ENCODE measurements around the gene OR4P4.

OR4P4 gene

DNA sequence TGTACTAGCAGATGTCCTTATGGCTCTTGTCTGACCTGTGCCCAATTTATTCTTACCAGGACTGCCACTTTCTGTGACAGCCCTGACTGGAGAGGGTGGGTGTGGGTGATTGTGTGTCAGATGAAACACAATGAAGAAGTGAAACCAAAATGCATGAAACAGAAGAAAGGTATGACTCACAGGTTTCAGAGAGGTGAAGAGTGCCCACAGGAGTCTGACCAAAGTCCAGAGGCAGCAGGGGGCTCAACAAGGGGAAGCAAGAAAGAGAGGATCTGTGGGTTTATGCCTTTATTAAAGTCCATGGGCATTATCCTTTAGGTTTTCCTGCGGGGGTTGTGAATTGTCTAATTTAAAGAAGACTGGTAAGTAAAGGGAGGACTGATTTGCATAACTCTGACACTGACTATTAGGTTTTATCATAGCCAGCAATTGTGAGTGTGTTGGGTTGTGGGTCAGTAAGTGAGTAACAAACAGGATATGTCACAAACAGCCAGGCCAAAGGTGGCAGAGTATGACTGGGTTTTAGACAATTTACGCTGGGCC, 23.2 kb downstream of the OR4P4 start (continued):
- TF ChIP-seq ZNF335 (tag by site-specific recombination; conservative IDR thresholded peaks at IDR 0.05) (no peak), ZEB2 (tag by site-specific recombination; IDR thresholded peaks at IDR 0.05) (no peak), ZNF121 (tag by site-specific recombination; IDR thresholded peaks at IDR 0.05) (no peak), ZNF658 (tag by site-specific recombination; IDR thresholded peaks at IDR 0.05) (no peak), ZNF707 (tag by site-specific recombination; IDR thresholded peaks at IDR 0.05) (no peak), ZNF155 (tag by site-specific recombination; IDR thresholded peaks at IDR 0.05) (no peak), KLF16 (tag by site-specific recombination; IDR thresholded peaks at IDR 0.05) (no peak)

DNA sequence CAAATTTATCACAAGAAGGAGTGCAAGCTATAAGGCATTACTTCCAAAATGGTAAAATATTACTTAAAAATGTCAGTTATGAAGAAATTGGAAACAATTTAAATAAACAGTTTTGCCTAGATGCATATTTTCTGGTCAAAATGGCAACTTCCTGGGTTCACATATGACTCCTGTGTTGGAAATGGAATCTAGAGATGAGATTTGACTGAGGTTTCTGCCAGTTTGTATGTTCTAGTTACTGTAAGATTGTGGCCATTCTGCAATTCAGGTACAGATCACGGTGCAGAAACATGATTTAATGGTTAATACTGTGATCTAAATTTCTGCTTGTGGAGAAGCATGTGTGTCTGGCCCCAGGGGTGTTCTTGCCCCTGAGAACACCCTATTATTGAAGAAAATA, 23.7 kb downstream of the OR4P4 start:
- Histone ChIP-seq H3K9me3 (ENCODE audit: control insufficient read depth, insufficient read depth, low read depth, low read length) (no peaks in the 10 kb centered on the region), H3K36me3 (ENCODE audit: control insufficient read depth in 2 of 2, insufficient read depth in 1 of 2, low read length in 2 of 2) (no peaks in the 10 kb centered on the region), H3K4me3 (ENCODE audit: low read depth, low read length) (no peak overlapping the region), H3K4me1 (ENCODE audit: control insufficient read depth, insufficient read depth, low read length) (no peaks in the 10 kb centered on the region), H3K27ac (ENCODE audit: extremely low read depth, low read depth, low read length) (no peak overlapping the region)
- POLR2A ChIA-PET: no interaction called here
- CTCF ChIA-PET: no interaction called here
- TF ChIP-seq KLF9 (tag by site-specific recombination; IDR thresholded peaks at IDR 0.05; ENCODE audit: low read depth): no peak
- TF ChIP-seq, protein P1, sequence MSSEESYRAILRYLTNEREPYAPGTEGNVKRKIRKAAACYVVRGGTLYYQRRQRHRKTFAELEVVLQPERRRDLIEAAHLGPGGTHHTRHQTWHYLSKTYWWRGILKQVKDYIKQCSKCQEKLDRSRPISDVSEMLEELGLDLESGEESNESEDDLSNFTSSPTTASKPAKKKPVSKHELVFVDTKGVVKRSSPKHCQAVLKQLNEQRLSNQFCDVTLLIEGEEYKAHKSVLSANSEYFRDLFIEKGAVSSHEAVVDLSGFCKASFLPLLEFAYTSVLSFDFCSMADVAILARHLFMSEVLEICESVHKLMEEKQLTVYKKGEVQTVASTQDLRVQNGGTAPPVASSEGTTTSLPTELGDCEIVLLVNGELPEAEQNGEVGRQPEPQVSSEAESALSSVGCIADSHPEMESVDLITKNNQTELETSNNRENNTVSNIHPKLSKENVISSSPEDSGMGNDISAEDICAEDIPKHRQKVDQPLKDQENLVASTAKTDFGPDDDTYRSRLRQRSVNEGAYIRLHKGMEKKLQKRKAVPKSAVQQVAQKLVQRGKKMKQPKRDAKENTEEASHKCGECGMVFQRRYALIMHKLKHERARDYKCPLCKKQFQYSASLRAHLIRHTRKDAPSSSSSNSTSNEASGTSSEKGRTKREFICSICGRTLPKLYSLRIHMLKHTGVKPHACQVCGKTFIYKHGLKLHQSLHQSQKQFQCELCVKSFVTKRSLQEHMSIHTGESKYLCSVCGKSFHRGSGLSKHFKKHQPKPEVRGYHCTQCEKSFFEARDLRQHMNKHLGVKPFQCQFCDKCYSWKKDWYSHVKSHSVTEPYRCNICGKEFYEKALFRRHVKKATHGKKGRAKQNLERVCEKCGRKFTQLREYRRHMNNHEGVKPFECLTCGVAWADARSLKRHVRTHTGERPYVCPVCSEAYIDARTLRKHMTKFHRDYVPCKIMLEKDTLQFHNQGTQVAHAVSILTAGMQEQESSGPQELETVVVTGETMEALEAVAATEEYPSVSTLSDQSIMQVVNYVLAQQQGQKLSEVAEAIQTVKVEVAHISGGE (tag by site-specific recombination; conservative IDR thresholded peaks at IDR 0.05; ENCODE audit: low read depth): no peak

DNA sequence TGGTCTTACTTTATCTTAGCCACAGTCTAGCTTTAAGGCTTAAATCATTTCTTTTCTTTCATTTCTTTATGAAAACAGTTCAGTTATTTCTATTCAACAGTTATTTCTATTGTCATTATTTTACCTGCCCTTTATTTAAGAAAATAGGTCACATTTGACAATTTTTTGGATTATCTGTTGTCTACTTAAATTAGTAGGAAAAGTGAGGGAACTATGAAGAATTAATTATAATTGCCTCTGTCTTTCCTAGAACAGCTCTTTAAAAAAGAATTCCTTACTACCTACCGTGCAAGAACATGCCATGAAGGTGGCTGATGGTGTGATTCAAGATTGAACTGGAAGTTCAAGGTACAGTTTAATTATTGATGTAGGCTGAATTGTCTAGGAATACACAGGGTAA, 27.0 kb downstream of the OR4P4 start, which contains the start of gene OR4C6:
TSS of gene OR4C6 (plus strand) at position 301 of the 400 bp plus-strand sequence. CDS start 2,966 bp downstream, outside the sequence.
- POLR2A ChIA-PET: no interaction called here
- Histone ChIP-seq H3K27ac (ENCODE audit: extremely low read depth, low read depth, low read length) (no peak within 1 kb of the TSS), H3K36me3 (ENCODE audit: control insufficient read depth in 2 of 2, insufficient read depth in 1 of 2, low read length in 2 of 2) (no peaks in the 10 kb centered on the region), H3K4me3 (ENCODE audit: low read depth, low read length) (no peak within 1 kb of the TSS), H3K9me3 (ENCODE audit: control insufficient read depth, insufficient read depth, low read depth, low read length) (no peaks in the 10 kb centered on the region), H3K4me1 (ENCODE audit: control insufficient read depth, insufficient read depth, low read length) (no peaks in the 10 kb centered on the region)
- TF ChIP-seq, protein P2, sequence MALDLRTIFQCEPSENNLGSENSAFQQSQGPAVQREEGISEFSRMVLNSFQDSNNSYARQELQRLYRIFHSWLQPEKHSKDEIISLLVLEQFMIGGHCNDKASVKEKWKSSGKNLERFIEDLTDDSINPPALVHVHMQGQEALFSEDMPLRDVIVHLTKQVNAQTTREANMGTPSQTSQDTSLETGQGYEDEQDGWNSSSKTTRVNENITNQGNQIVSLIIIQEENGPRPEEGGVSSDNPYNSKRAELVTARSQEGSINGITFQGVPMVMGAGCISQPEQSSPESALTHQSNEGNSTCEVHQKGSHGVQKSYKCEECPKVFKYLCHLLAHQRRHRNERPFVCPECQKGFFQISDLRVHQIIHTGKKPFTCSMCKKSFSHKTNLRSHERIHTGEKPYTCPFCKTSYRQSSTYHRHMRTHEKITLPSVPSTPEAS (tag by site-specific recombination; IDR thresholded peaks at IDR 0.05): no peak
- no peak for TF ChIP-seq ZNF121 (tag by site-specific recombination; IDR thresholded peaks at IDR 0.05)
- no peak for TF ChIP-seq ZNF571 (tag by site-specific recombination; IDR thresholded peaks at IDR 0.05)
- TF ChIP-seq ZNF133 (tag by site-specific recombination; IDR thresholded peaks at IDR 0.05): no peak
- no peak for TF ChIP-seq WT1 (tag by site-specific recombination; IDR thresholded peaks at IDR 0.05)
- TF ChIP-seq ZNF544 (tag by site-specific recombination; IDR thresholded peaks at IDR 0.05): no peak
- no peak for TF ChIP-seq PRDM1 (tag by site-specific recombination; IDR thresholded peaks at IDR 0.05)
- TF ChIP-seq, protein P3, sequence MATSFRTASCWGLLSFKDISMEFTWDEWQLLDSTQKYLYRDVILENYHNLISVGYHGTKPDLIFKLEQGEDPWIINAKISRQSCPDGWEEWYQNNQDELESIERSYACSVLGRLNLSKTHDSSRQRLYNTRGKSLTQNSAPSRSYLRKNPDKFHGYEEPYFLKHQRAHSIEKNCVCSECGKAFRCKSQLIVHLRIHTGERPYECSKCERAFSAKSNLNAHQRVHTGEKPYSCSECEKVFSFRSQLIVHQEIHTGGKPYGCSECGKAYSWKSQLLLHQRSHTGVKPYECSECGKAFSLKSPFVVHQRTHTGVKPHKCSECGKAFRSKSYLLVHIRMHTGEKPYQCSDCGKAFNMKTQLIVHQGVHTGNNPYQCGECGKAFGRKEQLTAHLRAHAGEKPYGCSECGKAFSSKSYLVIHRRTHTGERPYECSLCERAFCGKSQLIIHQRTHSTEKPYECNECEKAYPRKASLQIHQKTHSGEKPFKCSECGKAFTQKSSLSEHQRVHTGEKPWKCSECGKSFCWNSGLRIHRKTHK (tag by site-specific recombination; IDR thresholded peaks at IDR 0.05): no peak
- no peak for TF ChIP-seq ZBTB17 (tag by site-specific recombination; IDR thresholded peaks at IDR 0.05)
- TF ChIP-seq MYNN (tag by site-specific recombination; IDR thresholded peaks at IDR 0.05; ENCODE audit: borderline replicate concordance): no peak
- TF ChIP-seq HOXC10 (CRISPR knock-in tag; IDR thresholded peaks at IDR 0.05): no peak
- TF ChIP-seq ZNF621 (tag by site-specific recombination; IDR thresholded peaks at IDR 0.05): no peak
- TF ChIP-seq FEZF1 (tag by site-specific recombination; IDR thresholded peaks at IDR 0.05): no peak
- no peak for TF ChIP-seq ZNF366 (tag by site-specific recombination; conservative IDR thresholded peaks at IDR 0.05)
- TF ChIP-seq ZNF24 (tag by site-specific recombination; IDR thresholded peaks at IDR 0.05): no peak
- TF ChIP-seq ZNF274 (IDR thresholded peaks at IDR 0.05; ENCODE audit: low read length): no peak
- no peak for TF ChIP-seq ZNF274 (tag by site-specific recombination; IDR thresholded peaks at IDR 0.05; ENCODE audit: borderline replicate concordance)
- CTCF ChIA-PET: no interaction called here

Data from HEK293 (cell line).